Inferior parietal cortex (tissue), 1 donor: Measurements from ENCODE around the gene SAMD9.
"Not testable (repeated sequence)": the region's sequence is repeated elsewhere in the genome, so short reads cannot be mapped to it uniquely, and the experiment has no call there.

Experiments
- DNase-seq: peaks from one replicate; pipeline ENCODE4 v3.0.0-alpha.2; 2016; ENCODE audit errors: extremely low spot score

Gene SAMD9

DNA sequence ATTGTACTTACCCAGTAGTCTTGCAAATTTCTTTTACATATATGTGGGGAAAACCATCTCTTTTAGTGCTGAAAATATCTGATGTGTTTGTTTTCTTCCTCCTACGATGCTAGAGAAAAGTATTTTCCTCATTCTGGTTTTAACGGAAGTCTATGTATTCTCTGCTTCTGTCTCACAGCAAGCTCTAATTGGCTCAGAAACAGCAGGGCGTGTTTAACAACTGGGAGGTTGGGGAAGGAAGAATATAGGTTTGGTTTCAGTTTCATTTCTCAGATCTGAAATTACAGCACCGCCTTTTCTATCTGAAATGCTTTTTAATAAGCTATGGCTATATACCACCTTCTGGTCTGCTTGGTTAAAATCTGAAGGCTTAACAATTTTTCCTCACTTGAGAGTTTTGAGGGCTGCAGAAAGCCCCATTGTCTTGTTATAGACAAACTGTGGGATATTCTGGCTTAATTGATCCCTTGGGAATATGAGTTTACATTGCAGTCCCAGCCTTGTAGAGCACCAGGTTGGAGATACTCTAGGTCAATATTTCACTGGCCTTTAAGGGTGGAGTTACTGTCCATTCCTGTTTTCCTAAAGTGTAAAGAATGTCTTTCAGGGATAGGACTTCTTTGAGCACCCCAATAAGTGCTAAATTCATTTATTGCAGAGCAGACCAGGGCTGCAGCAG lies at the start of gene SAMD9:
Gene SAMD9, minus strand, starts transcription at position 128 of the 679 bp plus-strand sequence. CDS start 11,882 bp downstream, outside the sequence.
- peak; percentile 44 for DNase-seq

DNA sequence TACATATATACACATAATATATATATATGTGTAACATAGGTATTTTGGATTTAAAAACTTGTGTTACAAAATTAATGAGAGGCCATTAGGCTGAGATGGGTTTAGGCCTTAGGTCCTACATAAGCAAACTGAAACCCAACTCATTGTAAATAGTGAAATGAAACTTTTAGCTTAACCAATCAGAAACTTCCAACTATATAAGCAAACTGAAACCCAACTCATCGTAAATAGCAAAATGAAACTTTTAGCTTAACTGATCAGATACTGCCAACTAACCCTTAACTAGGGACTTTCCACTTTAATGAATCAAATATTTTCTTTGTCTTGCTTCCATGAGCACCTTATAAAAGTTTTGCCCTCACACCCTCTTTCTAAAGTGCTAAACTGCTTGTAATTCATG lies 47.7 kb upstream of the SAMD9 start:
- no peak for DNase-seq

DNA sequence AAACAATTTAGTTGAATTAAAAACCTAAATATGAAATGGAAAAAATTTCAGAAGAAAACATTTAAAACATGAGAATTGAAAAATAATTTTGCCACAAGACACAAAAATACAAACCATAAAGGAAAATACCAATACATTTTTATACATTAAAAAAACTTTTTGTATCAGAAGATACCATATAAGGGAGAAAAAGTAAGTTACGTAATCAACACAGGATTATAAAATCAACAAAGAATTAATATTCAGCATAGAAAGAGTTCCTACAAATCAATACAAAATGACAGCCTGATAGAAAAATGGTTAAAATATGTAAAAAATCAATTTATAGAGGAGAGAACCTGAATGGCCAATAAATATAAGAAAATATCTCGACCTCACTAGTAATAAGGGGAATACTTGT lies 47.0 kb upstream of the SAMD9 start:
- no peak for DNase-seq

DNA sequence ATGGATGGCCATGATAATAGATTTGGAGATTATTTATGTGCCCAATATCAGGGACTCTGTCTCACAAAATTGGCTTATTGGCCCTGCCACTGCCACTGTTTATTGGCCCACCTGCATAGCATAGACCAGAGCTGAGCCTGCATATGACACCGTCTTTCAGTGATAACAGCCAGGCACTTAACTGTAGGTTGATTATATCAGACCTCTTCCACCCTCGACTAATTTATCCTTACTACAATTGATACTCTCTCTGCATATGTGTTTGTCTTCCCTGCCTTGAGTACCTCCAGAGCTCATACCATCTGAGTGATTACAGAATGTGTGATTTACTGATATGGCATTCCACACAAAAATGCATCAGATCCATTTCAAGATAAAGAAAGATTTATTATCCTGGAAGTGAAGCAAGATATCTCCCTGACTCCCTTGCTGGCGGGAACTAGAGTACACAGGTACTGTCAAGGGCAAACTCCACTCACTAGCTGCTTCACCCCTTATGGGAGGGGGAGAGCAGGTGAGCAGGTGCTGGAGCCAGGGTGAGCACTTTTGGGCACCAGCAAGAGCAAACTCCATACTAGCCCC lies 43.5 kb upstream of the SAMD9 start:
- DNase-seq = no peak

DNA sequence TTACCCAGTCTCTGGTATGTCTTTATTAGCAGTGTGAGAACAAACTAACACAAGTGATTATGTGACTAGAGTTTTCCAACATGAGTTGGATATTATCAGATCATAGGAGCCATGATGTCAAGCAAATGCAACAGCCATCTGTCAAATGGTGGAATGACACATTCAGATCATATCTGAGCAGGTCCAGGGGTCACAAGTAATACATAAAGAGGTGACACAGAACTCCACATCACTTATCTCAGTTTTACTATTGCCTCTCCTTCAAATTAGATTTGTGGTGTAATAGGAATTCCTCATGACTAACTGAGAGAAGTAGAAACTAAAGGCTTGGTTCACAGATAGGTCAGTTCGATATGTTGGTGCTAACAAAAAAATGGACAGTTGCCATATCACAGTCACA lies 42.6 kb upstream of the SAMD9 start:
- DNase-seq = no peak

DNA sequence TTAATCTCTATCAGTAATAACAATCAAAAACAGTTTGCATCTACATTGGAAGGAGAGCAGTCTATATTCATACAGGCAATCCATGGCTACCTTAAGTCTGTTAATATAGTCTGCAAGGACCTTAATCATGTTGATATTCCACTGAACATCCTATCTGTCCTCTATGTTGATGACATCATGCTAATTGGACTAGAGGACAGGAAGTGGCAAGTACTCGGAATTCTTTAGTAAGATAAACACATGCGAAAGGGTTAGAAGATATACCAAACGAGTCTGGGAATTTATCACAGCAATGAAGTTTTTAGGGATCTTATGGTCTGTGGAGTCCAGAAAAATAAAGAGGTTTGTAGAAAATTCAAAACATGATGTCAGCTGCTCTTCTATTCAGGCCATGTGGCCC lies 41.7 kb upstream of the SAMD9 start:
- DNase-seq = no peak

DNA sequence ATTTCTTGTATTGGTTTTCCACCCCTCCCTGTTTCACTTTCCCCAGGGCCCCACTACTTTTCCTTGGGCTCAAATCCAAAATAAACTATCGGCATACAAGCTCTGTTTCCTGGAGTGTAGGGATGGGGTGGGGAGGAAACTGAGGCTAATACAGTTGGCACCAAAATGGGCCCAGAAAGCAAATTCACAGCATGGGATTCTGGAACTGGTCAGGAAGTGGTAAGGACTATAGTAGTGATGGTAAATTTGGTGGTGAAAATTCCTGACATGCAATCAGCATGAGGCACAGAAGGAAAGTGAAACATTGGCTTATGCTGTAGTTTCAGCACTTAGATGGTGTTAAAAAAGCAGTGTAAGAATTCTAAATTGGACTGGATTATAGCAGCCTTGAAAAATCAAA lies 39.1 kb upstream of the SAMD9 start:
- no peak for DNase-seq

DNA sequence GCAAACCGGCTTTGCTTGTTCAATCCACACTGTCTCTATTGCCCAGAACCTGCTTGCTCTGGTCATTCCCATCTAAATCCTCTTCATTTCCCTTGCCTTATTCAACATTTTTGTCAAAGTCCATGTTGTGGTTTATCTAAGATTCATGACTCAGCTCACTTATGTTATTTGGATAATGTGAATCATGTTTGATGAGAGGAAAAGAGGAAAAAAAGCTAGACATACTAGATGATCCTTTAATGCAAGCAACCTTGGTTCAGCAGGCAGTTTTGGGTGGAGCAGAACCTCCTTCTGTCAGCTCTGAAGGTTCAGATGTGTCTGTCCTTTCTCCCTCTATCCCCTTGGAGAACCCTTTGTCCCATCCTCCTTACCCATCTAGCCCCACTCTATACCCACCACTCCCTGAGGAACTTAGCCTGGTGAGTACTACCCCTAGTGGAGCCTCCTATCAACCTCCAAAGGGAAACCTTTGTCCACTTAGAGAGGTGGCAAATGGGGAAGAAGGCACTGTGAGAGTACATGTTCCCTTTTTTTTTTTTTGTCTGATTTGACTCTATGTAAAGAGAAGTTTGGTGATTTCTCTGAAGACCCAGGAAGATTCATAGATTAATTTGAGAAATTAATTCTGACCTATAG lies 32.5 kb upstream of the SAMD9 start:
- DNase-seq = no peak

DNA sequence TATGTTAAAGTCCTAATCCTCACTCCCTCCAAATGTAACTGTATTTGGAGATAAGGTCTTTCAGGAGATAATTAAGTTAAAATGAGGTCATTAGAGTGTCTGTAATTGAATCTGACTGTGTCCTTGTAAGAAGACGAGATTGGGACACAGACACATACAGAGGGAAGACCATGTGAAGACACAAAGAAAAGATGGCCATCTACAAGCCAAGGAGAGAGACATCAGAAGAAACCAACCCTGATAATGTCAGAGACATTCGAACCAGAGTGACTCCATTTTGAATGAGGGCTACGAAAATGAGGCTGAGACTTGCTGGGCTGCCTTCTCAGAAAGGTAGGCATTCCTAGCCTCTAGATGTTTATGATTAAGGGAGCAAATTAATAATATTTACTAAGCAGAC lies 30.9 kb upstream of the SAMD9 start:
- no peak for DNase-seq

DNA sequence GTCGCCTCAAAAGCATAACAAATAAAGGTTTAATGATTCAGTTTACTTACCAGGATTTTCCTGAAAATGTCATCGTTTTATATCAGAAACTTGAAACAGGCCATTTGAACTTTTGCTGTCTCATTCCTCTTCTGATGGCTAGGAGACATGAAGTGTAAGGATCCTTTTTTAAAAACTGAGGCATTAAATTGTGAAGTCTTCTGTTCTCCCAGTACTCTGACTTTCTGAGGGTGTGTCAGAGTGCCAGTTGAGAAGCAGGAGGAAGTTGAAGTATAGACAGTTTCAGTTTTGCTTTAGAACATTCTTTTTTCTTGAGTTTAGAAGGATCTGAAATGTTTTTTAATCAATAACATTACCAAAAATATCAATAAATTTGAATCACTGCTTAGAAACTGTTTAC lies 30.4 kb upstream of the SAMD9 start, which contains the start of gene SAMD9L:
Gene SAMD9L, minus strand, starts transcription at position 242 of the 400 bp plus-strand sequence. CDS start 12,414 bp downstream, outside the sequence.
- no peak for DNase-seq

DNA sequence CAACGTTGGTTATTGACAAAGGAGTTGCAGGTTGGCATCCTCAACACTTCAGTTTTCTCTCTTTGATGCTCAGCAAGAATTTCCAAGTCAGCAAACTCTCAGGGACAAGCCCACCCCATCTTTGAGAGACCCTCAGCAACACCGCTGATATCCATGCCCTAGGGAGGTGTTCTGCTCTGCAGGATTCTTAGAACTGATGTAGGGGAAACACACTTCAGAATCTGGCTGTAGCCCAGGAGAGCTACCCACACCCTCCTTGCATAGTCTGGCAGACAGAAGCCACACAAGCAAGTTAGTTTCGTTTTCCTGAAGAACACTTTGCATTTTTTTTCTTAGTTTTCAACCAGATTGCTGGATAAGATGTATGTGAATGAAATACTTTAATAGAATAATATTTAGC lies 29.6 kb upstream of the SAMD9 start:
- DNase-seq = peak; percentile 29

DNA sequence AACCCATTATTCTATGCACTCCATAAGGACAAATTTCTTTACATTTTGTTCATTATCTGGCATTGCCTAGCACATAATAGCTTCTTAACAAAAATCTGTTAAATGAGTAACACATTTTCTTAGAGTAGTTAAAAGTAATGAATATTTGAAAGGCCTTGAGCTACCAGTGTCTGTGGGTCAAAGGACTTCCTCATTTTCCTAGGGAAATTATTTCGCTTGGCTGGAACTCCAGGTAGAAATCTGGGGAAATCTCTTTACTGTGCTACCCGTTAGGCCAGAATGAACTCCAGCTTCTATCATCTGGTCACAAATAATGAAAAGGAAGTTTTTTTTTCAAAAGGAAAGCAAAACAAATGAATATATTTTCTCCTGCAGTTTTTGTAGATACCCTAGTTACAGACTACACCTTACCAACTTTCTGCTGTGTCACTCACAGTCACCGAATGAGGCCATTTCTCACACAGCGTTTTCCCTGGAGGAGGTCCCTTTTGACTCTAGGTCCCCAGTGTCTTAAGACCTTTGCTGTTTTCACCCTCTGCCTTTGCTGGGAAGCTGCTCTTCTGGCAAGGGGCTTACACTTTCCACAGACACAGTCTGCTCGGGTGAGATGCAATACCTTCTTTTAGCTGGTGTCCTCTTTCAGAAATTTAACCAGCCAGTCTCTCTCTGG lies 28.8 kb upstream of the SAMD9 start:
- no peak for DNase-seq

DNA sequence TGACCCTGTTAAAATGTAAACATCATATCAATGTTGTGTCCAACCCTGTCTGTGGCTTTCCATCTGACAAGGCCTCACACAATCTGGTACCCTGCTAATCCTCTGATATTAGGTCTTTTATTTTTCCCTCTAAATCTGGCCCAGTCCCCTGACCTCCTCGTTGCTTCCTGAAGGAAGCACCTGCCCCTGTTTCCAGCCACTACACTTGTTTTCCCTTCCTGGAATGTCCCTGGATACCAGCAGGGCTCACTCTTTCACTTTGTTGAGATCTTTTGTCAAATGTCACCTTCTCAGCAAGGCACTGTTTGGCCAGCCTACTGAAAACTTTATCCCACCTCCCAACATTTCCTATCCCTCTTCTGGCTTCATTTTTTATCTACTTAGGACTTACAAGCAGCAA lies 28.3 kb upstream of the SAMD9 start:
- DNase-seq = no peak

DNA sequence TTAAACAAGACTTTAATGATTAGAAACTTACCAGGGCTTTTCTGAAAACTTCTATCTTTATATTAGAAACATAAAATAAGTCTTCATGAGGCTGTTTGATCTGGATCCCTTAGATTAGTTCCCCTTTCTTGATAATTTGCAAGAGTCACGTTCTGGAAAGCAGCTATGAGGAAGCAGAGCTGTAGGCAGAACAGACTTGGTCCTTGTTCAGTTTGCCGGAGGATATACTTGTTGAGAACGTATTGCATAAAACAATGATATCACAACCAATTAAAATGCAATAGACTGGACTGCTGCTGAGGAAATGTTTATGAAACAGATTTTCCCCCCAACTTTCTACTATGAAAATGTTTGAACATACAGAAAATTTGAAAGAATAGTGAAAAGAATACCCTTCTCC lies 27.6 kb upstream of the SAMD9 start:
- no peak for DNase-seq

DNA sequence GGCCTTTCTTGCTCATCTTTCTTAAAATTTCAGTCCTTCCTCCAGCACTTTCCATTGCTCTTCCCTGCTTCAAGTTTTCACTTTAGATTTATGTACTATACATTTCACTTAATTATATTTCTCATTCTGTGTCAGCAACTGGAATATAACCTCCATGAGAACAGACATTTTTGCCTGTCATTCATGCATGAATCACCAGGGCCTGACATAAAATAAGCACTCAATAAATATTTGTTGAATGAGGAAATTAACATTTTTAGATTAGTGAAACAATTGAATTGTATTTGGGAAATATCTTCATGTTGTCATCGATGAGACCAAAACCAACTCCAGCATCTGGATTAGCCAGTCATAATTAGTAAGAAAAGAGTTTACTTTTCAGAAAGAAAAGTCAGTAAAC lies 24.3 kb upstream of the SAMD9 start:
- DNase-seq = no peak

DNA sequence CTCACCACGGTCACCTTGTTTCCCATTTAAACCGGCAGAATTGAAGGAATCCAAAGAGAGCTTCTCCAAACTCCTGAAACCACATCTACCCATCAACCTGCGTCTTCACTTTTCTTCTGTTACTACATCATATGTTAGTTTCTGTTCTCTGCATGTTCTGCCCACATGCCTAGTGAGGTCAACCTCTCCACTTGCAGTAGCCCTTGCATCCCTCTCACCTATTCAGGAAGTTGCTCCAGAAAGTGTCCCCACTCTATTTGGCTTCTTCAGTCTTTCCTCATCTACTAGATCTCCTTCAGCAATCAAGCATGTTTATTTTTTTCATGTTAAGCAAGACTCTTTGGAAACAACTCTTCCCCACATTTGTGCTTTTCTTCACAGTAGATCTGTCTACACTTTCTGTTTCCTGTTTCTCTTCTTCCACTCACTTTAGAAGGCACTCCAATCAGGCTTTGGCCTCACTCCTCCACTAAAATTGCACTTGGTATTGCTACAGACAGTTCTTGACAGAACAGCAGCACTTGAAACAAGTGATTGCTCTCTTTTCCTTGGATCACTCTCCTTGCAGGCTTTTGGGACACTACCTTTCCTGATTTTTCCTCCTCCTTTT lies 22.9 kb upstream of the SAMD9 start:
- DNase-seq = no peak

DNA sequence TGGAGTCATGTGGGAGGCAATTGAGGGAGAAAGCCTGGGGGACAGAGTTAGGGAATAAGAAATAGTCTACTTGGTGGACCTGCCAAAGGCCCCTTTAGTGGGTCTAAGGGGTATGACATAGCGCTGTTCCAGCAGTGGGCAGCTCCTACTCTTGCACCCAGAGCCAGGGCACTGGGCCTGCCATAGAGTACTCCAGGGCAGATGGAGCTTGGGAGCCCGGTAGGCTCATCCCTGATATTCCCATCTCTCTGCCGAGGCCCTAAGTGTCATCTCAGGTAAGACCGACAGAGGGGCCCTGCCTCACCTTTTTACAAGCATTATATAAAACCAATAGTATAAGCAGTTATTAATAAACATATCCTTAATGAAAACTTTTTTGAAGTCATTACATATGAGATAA lies 20.8 kb upstream of the SAMD9 start:
- no peak for DNase-seq

DNA sequence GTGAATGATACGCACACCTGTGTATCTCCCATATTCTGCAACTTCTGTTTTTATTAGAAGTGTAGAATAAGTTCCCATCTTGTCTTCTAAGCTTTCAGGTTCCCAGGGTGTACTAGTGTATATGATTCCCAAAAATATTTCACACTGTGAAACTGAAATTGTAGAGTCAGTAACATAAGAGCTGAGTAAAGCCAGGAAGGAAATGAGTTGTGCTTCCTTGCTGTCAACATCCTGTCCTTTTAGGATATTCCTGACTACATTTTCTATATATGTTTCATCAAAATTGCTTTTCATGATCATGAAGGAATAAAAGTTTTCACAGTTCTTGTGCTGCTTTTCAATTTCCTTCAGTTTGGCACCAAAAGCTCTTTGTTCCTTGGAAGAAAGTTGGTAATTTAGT lies 15.2 kb upstream of the SAMD9 start:
- DNase-seq = no peak

DNA sequence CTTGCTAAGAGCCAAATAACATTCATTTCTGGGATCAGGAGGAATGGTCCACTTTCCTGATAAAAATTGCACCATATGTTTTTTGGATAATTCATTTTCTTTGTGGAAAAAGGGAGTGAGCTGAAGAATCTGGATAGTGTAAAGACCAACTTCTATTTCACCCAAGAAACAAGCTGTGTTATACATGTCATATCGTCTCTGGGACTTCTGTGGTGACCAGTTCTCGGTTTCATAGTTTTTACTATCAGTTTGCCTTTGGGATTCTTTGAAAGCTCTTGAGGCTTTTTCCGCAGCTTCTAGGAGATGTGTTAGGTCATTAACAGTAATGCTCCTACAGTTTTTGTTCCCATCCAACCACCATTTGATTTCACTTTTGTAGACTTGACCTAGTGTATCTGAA lies 14.4 kb upstream of the SAMD9 start:
- no peak for DNase-seq

DNA sequence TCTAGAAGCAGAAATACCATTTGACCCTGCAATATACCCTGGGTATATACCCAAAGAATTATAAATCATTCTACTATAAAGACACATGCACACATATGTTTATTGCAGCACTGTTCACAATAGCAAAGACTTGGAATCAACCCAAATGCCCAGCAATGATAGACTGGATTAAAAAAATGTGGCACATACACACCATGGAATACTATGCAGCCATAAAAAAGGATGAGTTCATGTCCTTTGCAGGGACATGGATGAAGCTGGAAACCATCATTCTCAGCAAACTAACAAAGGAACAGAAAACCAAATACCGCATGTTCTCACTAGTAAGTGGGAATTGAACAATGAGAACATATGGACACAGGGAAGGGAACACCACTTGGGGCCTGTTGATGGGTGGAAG lies 9.2 kb upstream of the SAMD9 start:
- not testable (repeated sequence) for DNase-seq

DNA sequence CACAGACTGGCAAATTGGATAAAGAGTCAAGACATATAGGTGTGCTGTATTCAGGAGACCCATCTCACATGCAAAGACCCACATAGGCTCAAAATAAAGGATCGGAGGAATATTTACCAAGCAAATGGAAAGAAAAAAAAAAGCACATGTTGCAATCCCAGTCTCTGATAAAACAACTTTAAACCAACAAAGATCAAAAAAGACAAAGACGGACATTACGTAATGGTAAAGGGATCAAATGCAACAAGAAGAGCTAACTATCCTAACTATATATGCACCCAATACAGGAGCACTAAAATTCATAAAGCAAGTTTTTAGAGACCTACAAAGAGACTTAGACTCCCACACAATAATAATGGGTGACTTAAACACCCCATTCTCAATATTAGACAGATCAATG lies 5.8 kb upstream of the SAMD9 start:
- not testable (repeated sequence) for DNase-seq
